T47D (cell line): ENCODE measurements around the gene TSPAN9.

Experiments
- DNase-seq, 2 experiments: peaks; one replicate each; pipeline versions ENCODE4 v3.0.0 to v3.0.0-alpha.2; 2011 to 2012; ENCODE audit warnings: low read depth in 1 of 2, low spot score in 1 of 2
- JUND ChIP-seq: IDR thresholded peaks from 2 replicates; pipeline ENCODE4 v1.6.1; 2012; ENCODE audit warnings: low read depth
- in situ Hi-C: cut with HindIII; loops from 2 replicates; pipeline ENCODE4 v1.10.0; 2016; ENCODE audit warnings: low sequenced_read_pairs, low pct_unique_long_range_greater_than_20kb

Gene TSPAN9

GRCh38 chr12:3117591-3118015, 40.4 kb downstream of the TSPAN9 start:
- DNase-seq = no peak
- in situ Hi-C loops = no loop called here
- TF ChIP-seq JUND = no peak

DNA sequence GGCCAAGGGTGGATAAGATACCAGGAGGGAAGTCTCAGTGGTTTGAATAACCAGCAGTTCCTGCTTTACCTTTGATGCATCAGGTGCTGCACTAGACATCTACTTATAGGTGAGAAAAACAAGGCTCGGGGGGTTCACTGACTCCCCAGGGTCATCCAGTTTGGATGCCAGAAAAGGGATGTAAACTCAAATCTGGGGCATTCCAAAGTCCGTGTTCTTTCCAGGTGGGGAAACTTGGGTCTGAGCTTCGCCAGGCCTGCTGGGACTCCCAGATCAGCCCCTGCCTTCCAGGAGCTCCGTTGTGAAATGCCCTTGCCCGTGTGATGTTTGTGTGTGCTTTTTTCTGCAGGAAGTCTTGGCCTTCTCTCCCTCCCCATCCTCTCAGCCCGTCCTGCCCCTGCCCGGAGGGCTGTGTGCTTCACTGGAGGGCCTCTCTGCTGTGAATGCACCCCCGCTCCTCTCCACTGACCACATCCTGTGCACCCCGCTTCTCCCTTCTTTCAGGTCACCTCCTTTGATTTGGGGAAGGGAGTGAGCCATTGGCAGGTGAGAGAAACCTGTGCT, 42.1 kb downstream of the TSPAN9 start:
- TF ChIP-seq JUND = no peak
- DNase-seq = no peak
- in situ Hi-C loops = no loop called here

DNA sequence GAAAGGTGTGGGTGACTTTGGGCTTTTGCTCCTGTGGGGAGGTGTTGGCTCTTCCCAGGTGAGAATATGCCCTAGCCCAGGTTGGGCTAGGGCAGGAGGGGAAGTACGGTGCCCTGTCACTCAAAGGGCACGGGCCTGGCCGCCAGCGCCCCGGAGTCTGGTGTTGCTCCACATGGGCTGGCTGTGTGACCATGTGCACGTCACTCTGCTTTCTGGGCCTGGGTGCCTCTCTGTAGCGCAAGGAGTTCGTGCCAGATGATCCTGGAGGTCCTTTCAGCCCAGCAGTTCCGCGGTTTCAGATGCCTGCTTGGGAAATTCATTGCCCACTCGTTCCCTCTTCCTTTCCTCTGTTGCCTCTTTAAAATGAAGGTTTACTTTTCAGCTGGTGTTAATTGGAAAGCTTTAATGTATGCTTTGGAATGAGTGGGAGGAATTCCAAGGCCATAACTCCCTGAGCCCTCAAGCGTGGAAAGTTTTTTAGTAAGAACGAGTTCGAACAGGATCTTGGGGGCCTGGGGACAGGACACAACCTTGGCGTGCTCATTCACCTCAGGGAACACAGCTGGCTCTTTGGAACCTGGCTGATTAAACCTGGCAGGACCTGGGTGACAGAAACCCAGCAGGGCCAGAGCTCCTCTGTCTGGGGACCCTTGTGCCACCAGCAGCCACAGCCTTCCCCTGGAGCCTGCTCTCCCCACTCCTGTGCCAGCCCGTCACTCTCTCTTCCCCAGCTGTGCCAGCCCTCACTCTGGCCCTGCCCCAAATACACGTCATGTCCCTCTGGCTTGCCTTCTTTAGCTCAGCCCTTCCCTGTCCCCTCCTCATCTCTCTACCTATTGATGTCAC, 42.8 kb downstream of the TSPAN9 start:
- no peak for TF ChIP-seq JUND
- in situ Hi-C loops = no loop called here
- DNase-seq = peak; percentile 31 to 70

DNA sequence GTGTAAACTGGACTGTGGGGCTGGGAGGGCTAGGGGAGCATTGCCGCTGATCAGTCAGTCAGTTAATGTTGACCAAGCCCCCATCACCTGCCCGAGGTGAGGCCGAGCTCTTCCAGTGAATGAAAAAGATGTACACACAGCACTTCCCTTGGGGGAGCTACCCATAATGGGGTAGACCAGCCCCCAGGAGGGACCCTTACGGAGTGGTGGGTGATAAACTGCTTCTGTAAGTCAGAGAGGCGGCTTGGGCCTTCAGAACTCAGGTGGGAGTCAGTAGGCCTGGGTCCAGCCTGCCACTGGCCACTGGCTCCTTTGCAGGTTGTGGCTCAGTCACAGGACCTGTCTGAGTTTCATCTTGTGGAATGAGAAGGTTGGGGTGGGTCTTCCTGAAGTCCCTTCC, 43.5 kb downstream of the TSPAN9 start:
- no peak for DNase-seq
- TF ChIP-seq JUND = no peak
- in situ Hi-C loops = no loop called here

DNA sequence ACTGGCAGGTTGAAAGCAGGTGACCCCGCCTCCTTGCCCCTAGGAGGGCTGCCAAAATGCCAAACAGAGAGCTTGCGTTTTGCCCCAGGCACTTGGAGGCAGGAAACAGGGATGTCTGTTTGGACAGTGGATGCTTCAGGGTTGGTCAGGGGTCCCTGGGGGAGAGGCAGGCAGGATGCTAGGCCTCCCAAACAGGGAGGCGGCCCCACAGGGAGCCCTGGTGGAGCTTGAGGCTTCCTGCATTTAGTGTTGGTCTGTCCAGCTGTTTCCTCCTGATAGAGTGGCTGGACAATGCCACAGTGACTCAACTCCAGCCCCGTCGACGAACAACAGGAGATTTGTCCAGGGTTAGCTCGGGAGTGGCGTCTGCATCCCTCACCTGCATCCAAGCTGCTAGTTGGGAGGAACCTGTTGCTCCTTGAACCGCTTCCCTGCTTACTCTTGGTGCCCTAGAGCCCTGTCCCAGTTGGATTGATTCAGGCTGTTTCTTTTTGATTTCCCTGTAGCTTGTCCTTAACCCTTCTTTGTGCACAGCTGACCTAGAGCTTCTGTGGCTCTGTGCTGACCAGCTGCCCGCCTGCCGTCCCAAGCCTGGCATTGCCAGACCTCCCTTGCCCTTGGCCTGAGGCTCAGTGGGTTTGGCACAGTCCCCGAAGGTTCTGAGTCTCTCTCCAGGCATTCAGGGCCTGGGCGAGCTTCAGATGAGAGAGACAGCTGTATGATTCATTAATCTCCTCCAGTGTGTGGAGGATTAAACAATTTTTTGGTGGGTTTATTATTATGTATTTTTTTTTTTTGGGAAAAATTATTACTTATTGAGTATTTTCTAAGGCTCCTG, 45.9 kb downstream of the TSPAN9 start:
- peak in 1 of 2 experiments; percentile 52 for DNase-seq
- no peak for TF ChIP-seq JUND
- in situ Hi-C loops = no loop called here

DNA sequence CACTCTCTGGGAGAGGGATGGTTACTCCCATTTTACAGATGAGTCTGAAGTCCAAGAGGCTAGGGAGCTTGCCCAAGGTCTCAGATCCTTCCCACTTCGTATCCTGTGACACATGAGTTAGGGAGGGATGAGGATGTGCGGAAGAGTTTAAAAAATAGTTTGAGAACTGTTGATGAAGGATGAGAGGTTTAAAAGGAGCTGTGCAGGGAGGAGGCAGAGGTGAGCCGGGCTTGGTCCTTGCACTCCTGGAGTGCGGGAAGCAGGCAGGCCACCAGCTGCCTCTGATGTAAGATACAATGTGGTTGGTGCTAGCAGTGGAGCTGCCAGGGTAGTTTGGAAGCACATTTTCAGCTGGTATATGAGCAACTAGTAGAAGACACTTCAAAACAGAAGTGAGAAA, 46.5 kb downstream of the TSPAN9 start:
- TF ChIP-seq JUND = no peak
- in situ Hi-C loops = no loop called here
- DNase-seq = no peak

- in situ Hi-C loops = no loop called here
- no peak for DNase-seq
- no peak for TF ChIP-seq JUND
Measured at GRCh38 chr12:3124917-3125316, 47.7 kb downstream of the TSPAN9 start.

- DNase-seq = no peak
- no peak for TF ChIP-seq JUND
- in situ Hi-C loops = no loop called here
Measured at GRCh38 chr12:3125674-3126073, 48.5 kb downstream of the TSPAN9 start.

DNA sequence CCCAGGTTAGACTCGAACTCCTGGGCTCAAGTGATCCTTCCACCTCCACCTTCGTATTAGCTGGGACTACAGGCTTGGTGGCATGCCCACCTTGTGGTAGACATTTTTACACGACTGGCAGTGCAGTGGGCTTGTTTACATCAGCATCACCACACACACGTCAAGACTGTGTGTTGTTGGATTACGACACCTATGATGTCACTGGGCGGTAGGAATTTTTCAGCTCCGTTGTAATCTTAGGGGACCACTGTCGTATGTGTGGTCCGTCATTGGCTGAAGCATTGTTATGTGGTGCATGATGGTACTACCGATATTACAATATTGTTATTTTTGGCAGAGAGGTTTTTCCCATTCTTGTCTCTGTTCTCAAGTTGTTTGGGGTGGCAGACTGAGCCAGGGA, 50.7 kb downstream of the TSPAN9 start:
- no peak for TF ChIP-seq JUND
- in situ Hi-C loops = no loop called here
- DNase-seq = no peak

GRCh38 chr12:3128498-3129293, 51.5 kb downstream of the TSPAN9 start:
- in situ Hi-C loops = no loop called here
- TF ChIP-seq JUND = no peak
- DNase-seq = no peak

- no peak for TF ChIP-seq JUND
- in situ Hi-C loops = no loop called here
- DNase-seq = no peak
Measured at GRCh38 chr12:3129301-3130056, 52.3 kb downstream of the TSPAN9 start.
